ENCODE results near the gene IL21.
"Not testable (repeated sequence)": the region's sequence is repeated elsewhere in the genome, so short reads cannot be mapped to it uniquely, and the experiment has no call there.

IL21 gene

GRCh38 chr4:122663291-122663690 is 42.4 kb upstream of the IL21 start:
- WGBS (ENCODE audit: insufficient coverage): 58% methylated on average over 1 of the region's 1 CpG
- no peak for DNase-seq
- H3K4me3 ChIP-seq (ENCODE audit: control insufficient read depth in 1 of 7, extremely low read depth in 1 of 7, insufficient read depth in 4 of 7, low read depth in 2 of 7, low read length in 6 of 7): no peak overlapping the region
- CTCF ChIA-PET: no interaction called here
- POLR2A ChIA-PET: no interaction called here
- H3K9me3 ChIP-seq (ENCODE audit: control extremely low read depth in 1 of 5, control insufficient read depth in 4 of 5, insufficient read depth in 2 of 5, low read depth in 1 of 5, low read length in 4 of 5): no peaks in the 10 kb centered on the region
- no peak overlapping the region for H3K27ac ChIP-seq (ENCODE audit: insufficient read depth in 1 of 2, low read depth in 1 of 2, low read length in 2 of 2, poor library complexity in 1 of 2, severe bottlenecking in 2 of 2)
- peaks cover 0 to 3% (median 0%) of the 10 kb centered on the region in 5 experiments for H3K27me3 ChIP-seq (replicated peaks in 2 of 5; ENCODE audit: control insufficient read depth in 4 of 5, insufficient read depth in 5 of 5, low read length in 4 of 5)
- H3K4me1 ChIP-seq (ENCODE audit: control extremely low read depth in 1 of 4, control insufficient read depth in 4 of 4, insufficient read depth in 4 of 4, low read length in 3 of 4): no peaks in the 10 kb centered on the region
- no peaks in the 10 kb centered on the region for H3K36me3 ChIP-seq (ENCODE audit: control insufficient read depth in 4 of 4, insufficient read depth in 4 of 4, low read length in 3 of 4)

- WGBS (ENCODE audit: insufficient coverage): 100% methylated on average over 1 of the region's 2 CpGs
- H3K4me3 ChIP-seq (ENCODE audit: control insufficient read depth in 1 of 7, extremely low read depth in 1 of 7, insufficient read depth in 4 of 7, low read depth in 2 of 7, low read length in 6 of 7): no peak overlapping the region
- peaks cover 0 to 2% (median 0%) of the 10 kb centered on the region in 5 experiments for H3K9me3 ChIP-seq (ENCODE audit: control extremely low read depth in 1 of 5, control insufficient read depth in 4 of 5, insufficient read depth in 2 of 5, low read depth in 1 of 5, low read length in 4 of 5)
- ChIA-PET CTCF (no interaction called here), POLR2A (no interaction called here)
- no peaks in the 10 kb centered on the region for H3K36me3 ChIP-seq (ENCODE audit: control insufficient read depth in 4 of 4, insufficient read depth in 4 of 4, low read length in 3 of 4)
- DNase-seq: no peak
- no peak overlapping the region for H3K27ac ChIP-seq (ENCODE audit: insufficient read depth in 1 of 2, low read depth in 1 of 2, low read length in 2 of 2, poor library complexity in 1 of 2, severe bottlenecking in 2 of 2)
- peaks cover 0 to 3% (median 1%) of the 10 kb centered on the region in 5 experiments for H3K27me3 ChIP-seq (replicated peaks in 2 of 5; ENCODE audit: control insufficient read depth in 4 of 5, insufficient read depth in 5 of 5, low read length in 4 of 5)
- H3K4me1 ChIP-seq (ENCODE audit: control extremely low read depth in 1 of 4, control insufficient read depth in 4 of 4, insufficient read depth in 4 of 4, low read length in 3 of 4): no peaks in the 10 kb centered on the region
These were observed 41.8 kb upstream of the IL21 start for GRCh38 chr4:122662701-122663100.

DNA sequence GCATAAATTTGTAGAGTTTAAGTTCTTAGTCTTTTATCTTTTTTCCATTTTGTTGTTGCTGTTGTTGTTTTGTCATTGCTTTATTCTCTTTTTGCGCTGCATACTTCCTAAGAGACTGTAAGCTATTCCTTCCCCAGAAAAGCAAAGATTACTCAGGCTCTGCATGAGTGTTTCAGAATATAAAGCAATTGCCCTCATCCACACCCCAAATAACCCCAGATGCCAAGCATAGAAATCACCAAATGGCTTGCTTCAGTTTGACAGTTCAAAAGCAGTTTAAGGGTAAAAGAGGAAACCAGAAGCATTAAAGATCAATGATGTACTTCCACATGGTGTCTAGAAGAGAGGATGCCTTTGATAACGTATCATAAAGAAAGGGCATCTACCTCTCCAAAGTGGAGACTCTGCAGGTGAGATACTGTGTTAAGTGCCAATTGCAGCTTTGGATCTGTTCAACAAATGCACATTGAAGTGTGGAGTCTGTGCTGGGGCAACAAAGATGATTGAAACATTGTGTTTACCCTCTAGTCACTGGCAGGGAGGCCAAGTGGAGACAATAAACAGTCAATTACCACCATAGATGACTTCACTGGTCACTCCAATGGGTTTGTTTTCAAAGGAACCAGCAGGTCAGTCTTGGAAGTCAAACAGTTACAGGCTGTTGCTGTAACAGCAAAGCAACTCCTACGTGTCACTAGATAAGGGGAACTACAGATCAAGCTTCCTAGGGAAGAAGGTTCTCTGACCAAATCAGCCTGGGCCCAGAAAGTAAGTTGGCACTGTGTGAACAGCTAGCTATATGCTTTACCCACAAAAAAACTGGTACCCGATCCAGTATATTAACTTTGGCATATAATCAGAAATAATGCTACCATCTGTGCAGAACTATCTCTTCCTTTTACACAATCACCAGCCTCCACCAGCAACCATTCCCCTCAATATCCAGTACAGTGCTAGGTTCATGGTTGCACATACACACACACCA is 40.6 kb upstream of the IL21 start:
- no peaks in the 10 kb centered on the region for H3K36me3 ChIP-seq (ENCODE audit: control insufficient read depth in 4 of 4, insufficient read depth in 4 of 4, low read length in 3 of 4)
- POLR2A ChIA-PET: no interaction called here
- H3K27ac ChIP-seq (ENCODE audit: insufficient read depth in 1 of 2, low read depth in 1 of 2, low read length in 2 of 2, poor library complexity in 1 of 2, severe bottlenecking in 2 of 2): no peak overlapping the region
- H3K4me1 ChIP-seq (ENCODE audit: control extremely low read depth in 1 of 4, control insufficient read depth in 4 of 4, insufficient read depth in 4 of 4, low read length in 3 of 4): no peaks in the 10 kb centered on the region
- 74% methylated on average over 3 of the region's 4 CpGs for WGBS (ENCODE audit: insufficient coverage)
- no peak overlapping the region for H3K4me3 ChIP-seq (ENCODE audit: control insufficient read depth in 1 of 7, extremely low read depth in 1 of 7, insufficient read depth in 4 of 7, low read depth in 2 of 7, low read length in 6 of 7)
- peaks cover 0 to 6% (median 2%) of the 10 kb centered on the region in 5 experiments for H3K9me3 ChIP-seq (ENCODE audit: control extremely low read depth in 1 of 5, control insufficient read depth in 4 of 5, insufficient read depth in 2 of 5, low read depth in 1 of 5, low read length in 4 of 5)
- peaks cover 0 to 3% (median 3%) of the 10 kb centered on the region in 5 experiments for H3K27me3 ChIP-seq (replicated peaks in 2 of 5; ENCODE audit: control insufficient read depth in 4 of 5, insufficient read depth in 5 of 5, low read length in 4 of 5)
- CTCF ChIA-PET: interaction anchor here (0.6 to 1.0 kb wide), 2 partner anchors 60 to 147 kb away, joined by 3 read pairs; no protein-coding TSS in a partner anchor
- no peak for DNase-seq

GRCh38 chr4:122658818-122659295 is 38.0 kb upstream of the IL21 start:
- Histone ChIP-seq H3K27ac (ENCODE audit: insufficient read depth in 1 of 2, low read depth in 1 of 2, low read length in 2 of 2, poor library complexity in 1 of 2, severe bottlenecking in 2 of 2) (no peak overlapping the region), H3K9me3 (ENCODE audit: control extremely low read depth in 1 of 5, control insufficient read depth in 4 of 5, insufficient read depth in 2 of 5, low read depth in 1 of 5, low read length in 4 of 5) (peaks cover 0 to 6% (median 2%) of the 10 kb centered on the region in 5 experiments), H3K4me3 (ENCODE audit: control insufficient read depth in 1 of 7, extremely low read depth in 1 of 7, insufficient read depth in 4 of 7, low read depth in 2 of 7, low read length in 6 of 7) (no peak overlapping the region), H3K36me3 (ENCODE audit: control insufficient read depth in 4 of 4, insufficient read depth in 4 of 4, low read length in 3 of 4) (no peaks in the 10 kb centered on the region), H3K27me3 (replicated peaks in 2 of 5; ENCODE audit: control insufficient read depth in 4 of 5, insufficient read depth in 5 of 5, low read length in 4 of 5) (peaks cover 0 to 3% (median 3%) of the 10 kb centered on the region in 5 experiments), H3K4me1 (ENCODE audit: control extremely low read depth in 1 of 4, control insufficient read depth in 4 of 4, insufficient read depth in 4 of 4, low read length in 3 of 4) (no peaks in the 10 kb centered on the region)
- no peak for DNase-seq
- POLR2A ChIA-PET: no interaction called here
- CTCF ChIA-PET: no interaction called here
- 83% methylated on average over 1 of the region's 1 CpG for WGBS (ENCODE audit: insufficient coverage)

GRCh38 chr4:122658377-122658776 is 37.5 kb upstream of the IL21 start:
- no peak for DNase-seq
- POLR2A ChIA-PET: no interaction called here

DNA sequence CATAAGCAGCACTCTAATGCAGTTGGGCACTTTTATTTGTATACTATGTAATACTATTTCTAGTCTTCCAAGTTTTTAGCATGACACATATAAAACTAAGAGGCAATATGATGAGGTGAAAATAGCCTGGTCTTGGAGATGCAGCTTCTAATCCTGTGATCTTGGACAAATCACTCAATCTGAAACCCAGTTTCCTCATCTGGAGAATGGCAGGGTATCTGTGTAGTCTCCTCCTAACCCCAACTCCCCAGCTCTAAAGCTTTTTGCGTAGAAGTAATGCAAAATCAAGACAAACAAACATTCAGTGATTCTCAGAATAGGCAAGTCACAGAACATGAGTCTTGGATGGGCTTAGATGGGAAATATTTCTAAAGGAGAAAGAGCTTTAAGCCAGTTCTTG is 36.7 kb upstream of the IL21 start:
- WGBS (ENCODE audit: insufficient coverage): 100% methylated on average over 1 of the region's 1 CpG
- Histone ChIP-seq H3K4me3 (ENCODE audit: control insufficient read depth in 1 of 7, extremely low read depth in 1 of 7, insufficient read depth in 4 of 7, low read depth in 2 of 7, low read length in 6 of 7) (no peak overlapping the region), H3K9me3 (ENCODE audit: control extremely low read depth in 1 of 5, control insufficient read depth in 4 of 5, insufficient read depth in 2 of 5, low read depth in 1 of 5, low read length in 4 of 5) (peaks cover 0 to 6% (median 2%) of the 10 kb centered on the region in 5 experiments), H3K27me3 (replicated peaks in 2 of 5; ENCODE audit: control insufficient read depth in 4 of 5, insufficient read depth in 5 of 5, low read length in 4 of 5) (peaks cover 0 to 3% (median 3%) of the 10 kb centered on the region in 5 experiments), H3K27ac (ENCODE audit: insufficient read depth in 1 of 2, low read depth in 1 of 2, low read length in 2 of 2, poor library complexity in 1 of 2, severe bottlenecking in 2 of 2) (no peak overlapping the region), H3K36me3 (ENCODE audit: control insufficient read depth in 4 of 4, insufficient read depth in 4 of 4, low read length in 3 of 4) (no peaks in the 10 kb centered on the region), H3K4me1 (ENCODE audit: control extremely low read depth in 1 of 4, control insufficient read depth in 4 of 4, insufficient read depth in 4 of 4, low read length in 3 of 4) (no peaks in the 10 kb centered on the region)
- POLR2A ChIA-PET: no interaction called here
- DNase-seq: no peak
- CTCF ChIA-PET: no interaction called here

More at GRCh38 chr4:122658377-122658776, 37.5 kb upstream of the IL21 start:
- no CpG with 5 or more reads among the region's 2 CpGs for WGBS (ENCODE audit: insufficient coverage)
- Histone ChIP-seq H3K36me3 (ENCODE audit: control insufficient read depth in 4 of 4, insufficient read depth in 4 of 4, low read length in 3 of 4) (no peaks in the 10 kb centered on the region), H3K9me3 (ENCODE audit: control extremely low read depth in 1 of 5, control insufficient read depth in 4 of 5, insufficient read depth in 2 of 5, low read depth in 1 of 5, low read length in 4 of 5) (peaks cover 0 to 6% (median 2%) of the 10 kb centered on the region in 5 experiments), H3K27me3 (replicated peaks in 2 of 5; ENCODE audit: control insufficient read depth in 4 of 5, insufficient read depth in 5 of 5, low read length in 4 of 5) (peaks cover 0 to 3% (median 3%) of the 10 kb centered on the region in 5 experiments), H3K4me1 (ENCODE audit: control extremely low read depth in 1 of 4, control insufficient read depth in 4 of 4, insufficient read depth in 4 of 4, low read length in 3 of 4) (no peaks in the 10 kb centered on the region), H3K4me3 (ENCODE audit: control insufficient read depth in 1 of 7, extremely low read depth in 1 of 7, insufficient read depth in 4 of 7, low read depth in 2 of 7, low read length in 6 of 7) (no peak overlapping the region), H3K27ac (ENCODE audit: insufficient read depth in 1 of 2, low read depth in 1 of 2, low read length in 2 of 2, poor library complexity in 1 of 2, severe bottlenecking in 2 of 2) (no peak overlapping the region)
- CTCF ChIA-PET: no interaction called here

DNA sequence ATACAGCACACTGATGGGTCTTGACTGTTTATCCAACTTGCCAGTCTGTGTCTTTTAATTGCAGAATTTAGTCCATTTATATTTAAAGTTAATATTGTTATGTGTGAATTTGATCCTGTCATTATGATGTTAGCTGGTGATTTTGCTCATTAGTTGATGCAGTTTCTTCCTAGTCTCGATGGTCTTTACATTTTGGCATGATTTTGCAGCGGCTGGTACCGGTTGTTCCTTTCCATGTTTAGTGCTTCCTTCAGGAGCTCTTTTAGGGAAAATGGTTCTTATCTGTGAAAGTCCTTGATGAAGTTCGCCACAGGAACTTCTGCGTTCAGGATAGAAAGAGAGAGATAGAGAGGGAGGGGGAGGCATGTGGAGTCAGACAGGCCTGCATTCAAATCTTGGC is 35.7 kb upstream of the IL21 start:
- no CpG with 5 or more reads among the region's 5 CpGs for WGBS (ENCODE audit: insufficient coverage)

More for the DNA sequence above, 35.7 kb upstream of the IL21 start:
- DNase-seq; POLR2A ChIA-PET; H3K4me3 ChIP-seq (ENCODE audit: control insufficient read depth in 1 of 7, extremely low read depth in 1 of 7, insufficient read depth in 4 of 7, low read depth in 2 of 7, low read length in 6 of 7); H3K36me3 ChIP-seq (ENCODE audit: control insufficient read depth in 4 of 4, insufficient read depth in 4 of 4, low read length in 3 of 4); H3K9me3 ChIP-seq (ENCODE audit: control extremely low read depth in 1 of 5, control insufficient read depth in 4 of 5, insufficient read depth in 2 of 5, low read depth in 1 of 5, low read length in 4 of 5); H3K27me3 ChIP-seq (replicated peaks in 2 of 5; ENCODE audit: control insufficient read depth in 4 of 5, insufficient read depth in 5 of 5, low read length in 4 of 5); H3K27ac ChIP-seq (ENCODE audit: insufficient read depth in 1 of 2, low read depth in 1 of 2, low read length in 2 of 2, poor library complexity in 1 of 2, severe bottlenecking in 2 of 2); CTCF ChIA-PET; H3K4me1 ChIP-seq (ENCODE audit: control extremely low read depth in 1 of 4, control insufficient read depth in 4 of 4, insufficient read depth in 4 of 4, low read length in 3 of 4): not testable (repeated sequence)
